ENCODE data around the gene SNRNP40.

SNRNP40 gene

GRCh38 chr1:31258581-31258980 is 38.0 kb downstream of the SNRNP40 start:
- no peak overlapping the region for H3K27ac Mint-ChIP-seq

DNA sequence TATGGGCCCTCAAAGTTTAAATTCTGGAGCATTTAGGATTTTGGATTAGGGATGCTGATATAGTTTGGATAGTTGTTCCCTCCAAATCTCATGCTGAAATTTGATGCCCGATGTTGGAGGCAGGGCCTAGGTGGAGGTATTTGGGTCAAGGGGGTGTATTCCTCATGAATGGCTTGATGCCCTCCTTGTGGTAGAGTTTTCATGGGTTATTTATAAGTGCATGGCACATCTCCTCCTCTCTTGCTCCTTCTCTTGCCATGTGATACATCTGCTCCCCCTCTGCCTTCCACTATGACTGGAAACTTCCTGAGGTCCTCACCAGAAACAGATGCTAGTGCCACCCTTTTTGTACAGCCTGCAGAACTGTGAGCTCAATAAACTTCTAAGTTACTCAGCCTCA is 39.4 kb downstream of the SNRNP40 start:
- ATAC-seq (no peak), DNase-seq (ENCODE audit: low spot score in 2 of 2) (no peak)
- Mint-ChIP-seq H3K9me3 (no peaks in the 10 kb centered on the region), H3K4me3 (no peak overlapping the region), H3K36me3 (peaks cover 57% of the 10 kb centered on the region), H3K4me1 (no peaks in the 10 kb centered on the region), H3K27ac (no peak overlapping the region)

More at GRCh38 chr1:31258581-31258980, 38.0 kb downstream of the SNRNP40 start:
- H3K9me3 Mint-ChIP-seq: no peaks in the 10 kb centered on the region
- ATAC-seq (no peak), DNase-seq (ENCODE audit: low spot score in 2 of 2) (no peak)
- H3K36me3 Mint-ChIP-seq: peaks cover 70% of the 10 kb centered on the region
- H3K4me3 Mint-ChIP-seq: no peak overlapping the region
- no peaks in the 10 kb centered on the region for H3K4me1 Mint-ChIP-seq

DNA sequence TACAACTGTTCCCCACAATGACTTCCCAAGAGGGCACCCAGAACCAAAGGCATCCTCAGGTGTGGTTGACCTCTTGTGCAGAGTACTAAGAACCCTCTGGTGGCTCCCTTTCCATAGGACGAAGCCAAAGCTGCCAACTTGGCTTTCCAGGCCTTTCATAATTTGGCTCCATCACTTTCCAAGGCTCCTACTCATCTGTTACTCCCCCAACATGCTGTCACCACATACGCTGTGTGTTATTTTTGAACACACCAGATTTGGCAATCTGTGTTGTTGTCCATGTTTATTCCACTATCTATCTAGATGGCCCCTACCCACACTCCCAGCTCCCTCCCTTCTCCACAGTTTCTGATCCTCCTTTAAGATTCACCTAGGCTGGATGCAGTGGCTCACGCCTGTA is 46.7 kb downstream of the SNRNP40 start:
- no peak overlapping the region for H3K4me3 Mint-ChIP-seq
- H3K4me1 Mint-ChIP-seq: no peaks in the 10 kb centered on the region
- no peak for DNase-seq (ENCODE audit: low spot score in 2 of 2)
- no peak for ATAC-seq
- H3K9me3 Mint-ChIP-seq: no peaks in the 10 kb centered on the region
- H3K27ac Mint-ChIP-seq: no peak overlapping the region
- H3K36me3 Mint-ChIP-seq: no peaks in the 10 kb centered on the region

DNA sequence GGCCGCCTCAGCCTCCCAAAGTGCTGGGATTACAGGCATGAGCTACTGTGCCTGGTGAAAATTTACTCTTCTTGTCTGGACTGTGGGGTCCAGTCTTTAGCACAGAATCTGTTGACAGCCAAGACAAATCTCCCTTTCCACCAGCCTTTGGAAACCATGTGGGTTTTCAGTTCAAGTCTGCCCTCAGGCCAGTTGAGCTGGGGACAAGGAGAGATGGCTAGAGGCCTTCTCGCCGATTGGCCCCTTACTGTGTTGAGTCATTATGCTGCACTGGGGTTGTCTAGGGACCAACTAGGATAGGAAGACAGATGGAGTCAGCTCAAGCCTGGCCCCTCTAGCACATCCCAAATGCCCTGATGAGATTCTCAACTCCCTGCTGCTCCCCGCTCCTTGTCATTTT is 48.3 kb downstream of the SNRNP40 start:
- Mint-ChIP-seq H3K36me3 (no peaks in the 10 kb centered on the region), H3K4me3 (no peak overlapping the region), H3K4me1 (no peaks in the 10 kb centered on the region), H3K27ac (no peak overlapping the region), H3K9me3 (no peaks in the 10 kb centered on the region)
- no peak for DNase-seq (ENCODE audit: low spot score in 2 of 2)
- no peak for ATAC-seq

- Mint-ChIP-seq H3K36me3 (no peaks in the 10 kb centered on the region), H3K4me3 (no peak overlapping the region), H3K9me3 (no peaks in the 10 kb centered on the region), H3K27ac (no peak overlapping the region), H3K4me1 (no peaks in the 10 kb centered on the region)
- ATAC-seq (no peak), DNase-seq (ENCODE audit: low spot score in 2 of 2) (no peak)
Measured at GRCh38 chr1:31244326-31244725, 52.3 kb downstream of the SNRNP40 start.

- peaks cover 5% of the 10 kb centered on the region for H3K4me1 Mint-ChIP-seq
- peaks cover 3% of the 10 kb centered on the region for H3K36me3 Mint-ChIP-seq
- no peak overlapping the region for H3K4me3 Mint-ChIP-seq
- no peaks in the 10 kb centered on the region for H3K9me3 Mint-ChIP-seq
- ATAC-seq: no peak
- no peak for DNase-seq (ENCODE audit: low spot score in 2 of 2)
- no peak overlapping the region for H3K27ac Mint-ChIP-seq
Measured at GRCh38 chr1:31243501-31244286, 52.9 kb downstream of the SNRNP40 start.

GRCh38 chr1:31241321-31241720 is 55.3 kb downstream of the SNRNP40 start:
- Mint-ChIP-seq H3K4me3 (no peak overlapping the region), H3K9me3 (no peaks in the 10 kb centered on the region), H3K27ac (no peak overlapping the region), H3K4me1 (peaks cover 8% of the 10 kb centered on the region), H3K36me3 (peaks cover 5% of the 10 kb centered on the region)
- ATAC-seq (no peak), DNase-seq (ENCODE audit: low spot score in 2 of 2) (no peak)

DNA sequence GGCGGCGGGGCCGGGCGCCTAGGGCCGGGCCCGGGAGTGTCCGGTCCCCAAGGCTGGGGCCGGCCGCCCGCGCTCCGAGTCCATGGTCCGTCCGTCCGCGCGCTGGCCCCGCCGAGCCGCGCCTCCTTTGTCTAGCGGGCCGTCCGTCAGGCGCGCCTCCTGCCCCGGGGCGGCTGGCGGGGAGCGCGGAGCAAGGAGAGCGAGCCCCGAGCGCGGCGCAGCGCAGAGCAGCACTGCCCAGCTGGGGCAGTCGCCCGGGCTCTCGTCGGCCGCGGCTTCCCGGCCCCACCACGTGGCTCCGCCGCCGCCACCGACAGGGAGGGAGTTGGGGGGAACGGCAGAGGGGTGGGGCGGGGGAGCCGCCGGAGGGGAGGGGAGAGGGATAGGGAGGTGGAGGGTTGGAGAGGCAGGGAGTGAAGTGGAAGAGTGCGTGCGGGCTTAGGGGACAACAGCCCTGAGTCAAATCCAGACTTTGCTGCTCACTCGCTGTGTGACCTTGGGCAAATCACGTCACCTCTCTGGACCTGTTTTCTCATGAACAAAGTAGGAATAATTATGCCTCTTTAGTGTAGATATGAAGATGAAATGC is 56.8 kb downstream of the SNRNP40 start, which contains the start of gene NKAIN1:
Gene NKAIN1 (minus strand): TSS at position 235 of the 589 bp plus-strand sequence. CDS start 340 bp downstream, outside the sequence.
- Mint-ChIP-seq H3K4me1 (peaks cover 8% of the 10 kb centered on the region), H3K27ac (no peak within 1 kb of the TSS), H3K4me3 (peak within 1 kb of the TSS; percentile 50), H3K9me3 (no peaks in the 10 kb centered on the region), H3K36me3 (peaks cover 5% of the 10 kb centered on the region)
- no peak for DNase-seq (ENCODE audit: low spot score in 2 of 2)
- ATAC-seq: peak; percentile 49

GRCh38 chr1:31238986-31239613 is 57.5 kb downstream of the SNRNP40 start:
- Mint-ChIP-seq H3K4me1 (peaks cover 8% of the 10 kb centered on the region), H3K4me3 (peak overlapping the region; percentile 50), H3K27ac (no peak overlapping the region), H3K36me3 (peaks cover 5% of the 10 kb centered on the region), H3K9me3 (no peaks in the 10 kb centered on the region)
- ATAC-seq (peak; percentile 29), DNase-seq (ENCODE audit: low spot score in 2 of 2) (peak in 1 of 2 donors; percentile 52)

GRCh38 chr1:31238612-31238985 is 58.0 kb downstream of the SNRNP40 start:
- peak overlapping the region; percentile 50 for H3K4me3 Mint-ChIP-seq
- no peaks in the 10 kb centered on the region for H3K9me3 Mint-ChIP-seq
- ATAC-seq: peak; percentile 20
- no peak for DNase-seq (ENCODE audit: low spot score in 2 of 2)
- H3K36me3 Mint-ChIP-seq: peaks cover 5% of the 10 kb centered on the region
- H3K4me1 Mint-ChIP-seq: peaks cover 8% of the 10 kb centered on the region
- no peak overlapping the region for H3K27ac Mint-ChIP-seq

GRCh38 chr1:31234870-31235269 is 61.7 kb downstream of the SNRNP40 start:
- Mint-ChIP-seq H3K9me3 (no peaks in the 10 kb centered on the region), H3K27ac (no peak overlapping the region), H3K4me1 (peaks cover 8% of the 10 kb centered on the region), H3K4me3 (no peak overlapping the region), H3K36me3 (peaks cover 5% of the 10 kb centered on the region)
- ATAC-seq: no peak
- DNase-seq (ENCODE audit: low spot score in 2 of 2): no peak

DNA sequence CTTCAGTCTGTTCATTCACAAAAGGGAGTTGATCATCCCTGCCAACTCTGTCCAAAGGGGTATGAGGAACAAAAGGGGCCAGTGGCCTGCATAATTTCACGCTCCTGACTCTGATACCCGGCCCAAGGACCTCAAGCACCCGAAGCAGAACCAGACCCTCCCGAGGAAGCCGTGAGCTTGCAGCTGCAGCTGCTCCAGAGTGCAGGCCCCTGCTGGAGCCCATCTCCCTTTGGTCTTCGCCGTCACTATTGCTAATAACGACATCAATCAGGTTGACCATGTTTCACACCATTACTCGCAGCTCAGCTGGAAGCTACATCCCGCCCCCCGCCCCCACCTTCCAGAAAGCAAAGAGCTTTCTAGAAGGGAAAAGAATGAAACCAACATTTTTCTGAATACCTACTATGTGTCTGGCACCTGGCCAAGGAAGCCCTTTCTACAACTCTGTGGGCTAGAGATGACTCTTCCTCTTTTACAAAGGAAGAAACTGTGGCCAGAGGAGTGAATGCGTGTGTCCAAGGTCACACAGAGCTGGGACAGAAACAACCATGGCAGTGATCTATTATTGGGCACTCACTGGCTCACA is 62.4 kb downstream of the SNRNP40 start:
- no peak overlapping the region for H3K4me3 Mint-ChIP-seq
- H3K36me3 Mint-ChIP-seq: peaks cover 5% of the 10 kb centered on the region
- H3K27ac Mint-ChIP-seq: no peak overlapping the region
- ATAC-seq: no peak
- H3K4me1 Mint-ChIP-seq: peaks cover 8% of the 10 kb centered on the region
- no peaks in the 10 kb centered on the region for H3K9me3 Mint-ChIP-seq
- DNase-seq (ENCODE audit: low spot score in 2 of 2): no peak

- no peaks in the 10 kb centered on the region for H3K9me3 Mint-ChIP-seq
- H3K36me3 Mint-ChIP-seq: no peaks in the 10 kb centered on the region
- no peak overlapping the region for H3K4me3 Mint-ChIP-seq
- H3K4me1 Mint-ChIP-seq: no peaks in the 10 kb centered on the region
- H3K27ac Mint-ChIP-seq: no peak overlapping the region
- DNase-seq (ENCODE audit: low spot score in 2 of 2) (no peak), ATAC-seq (no peak)
Measured at GRCh38 chr1:31232689-31233088, 63.9 kb downstream of the SNRNP40 start.

- no peak overlapping the region for H3K4me3 Mint-ChIP-seq
- ATAC-seq: no peak
- H3K9me3 Mint-ChIP-seq: no peaks in the 10 kb centered on the region
- DNase-seq (ENCODE audit: low spot score in 2 of 2): no peak
- no peaks in the 10 kb centered on the region for H3K4me1 Mint-ChIP-seq
- no peaks in the 10 kb centered on the region for H3K36me3 Mint-ChIP-seq
- H3K27ac Mint-ChIP-seq: no peak overlapping the region
Measured at GRCh38 chr1:31231802-31232201, 64.8 kb downstream of the SNRNP40 start.

DNA sequence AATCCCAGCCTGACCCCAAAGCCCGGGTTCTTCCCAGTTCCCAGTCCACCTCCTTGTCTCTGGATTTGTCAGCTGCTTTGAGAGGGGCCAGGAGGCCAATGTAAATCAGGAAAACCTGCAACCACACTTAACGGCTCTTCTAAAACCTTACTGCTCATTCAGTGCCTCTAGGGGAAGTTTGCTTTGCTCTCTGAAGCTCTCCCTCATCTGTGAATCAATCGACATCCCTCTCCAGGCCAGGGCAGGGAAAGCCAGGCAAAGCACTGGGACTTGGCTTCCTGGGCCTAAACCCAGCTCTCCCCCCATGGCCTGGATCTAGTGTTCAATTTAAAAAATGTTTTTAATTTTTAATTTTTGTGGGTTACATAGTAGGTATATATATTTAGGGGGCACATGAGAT is 66.2 kb downstream of the SNRNP40 start:
- H3K9me3 Mint-ChIP-seq: no peaks in the 10 kb centered on the region
- DNase-seq (ENCODE audit: low spot score in 2 of 2) (no peak), ATAC-seq (no peak)
- H3K36me3 Mint-ChIP-seq: no peaks in the 10 kb centered on the region
- H3K27ac Mint-ChIP-seq: no peak overlapping the region
- no peaks in the 10 kb centered on the region for H3K4me1 Mint-ChIP-seq
- H3K4me3 Mint-ChIP-seq: no peak overlapping the region
